SK-N-MC (cell line): ENCODE measurements around the gene CAND1.

ENCODE experiments used
- EZH2 ChIP-seq: fragments of 200-600 bp; sonication (generic); IDR thresholded peaks from one replicate; pipeline ENCODE4 v1.6.1; 2017; ENCODE audit warnings: antibody characterized with exemption
- POLR2AphosphoS5 ChIP-seq: IDR thresholded peaks from 2 replicates; pipeline ENCODE4 v1.6.1; 2012; ENCODE audit warnings: mild to moderate bottlenecking, low read depth, low read length, borderline replicate concordance

- TF ChIP-seq POLR2AphosphoS5, result no peak
- no peak for TF ChIP-seq EZH2
Measured at GRCh38 chr12:67354966-67355365, 85.8 kb downstream of the CAND1 start.
